AG04449 (cell line): ENCODE results near the gene OR56A3.

Experiments
- CTCF ChIA-PET: fragments of 350-600 bp; formaldehyde crosslinking; extraction: SDS; loops from one replicate; lab custom pipeline; 2021; ENCODE audit warnings: antibody characterized with exemption; lab: Yijun Ruan, JAX
- POLR2A ChIA-PET: fragments of 400-600, 350-600 bp; formaldehyde crosslinking; extraction: SDS; loops from one replicate; lab custom pipeline; 2020; ENCODE audit warnings: antibody characterized with exemption, inconsistent platforms; lab: Yijun Ruan, JAX
- DNase-seq: peaks from one replicate; pipeline ENCODE4 v3.0.0-alpha.2; 2010; ENCODE audit warnings: low read depth, low spot score
- H3K4me3 ChIP-seq: 2 replicates; pipeline ENCODE4 v1.5.1; 2011; ENCODE audit warnings: low read depth, mild to moderate bottlenecking, control low read depth, low read length
- CTCF ChIP-seq: IDR thresholded peaks from one replicate; pipeline ENCODE4 v1.5.1; 2011; ENCODE audit warnings: mild to moderate bottlenecking, moderate library complexity, low read length, control low read depth, inconsistent platforms; ENCODE audit not compliant: insufficient read depth; ENCODE audit errors: missing control alignments

Gene OR56A3

GRCh38 chr11:5989203-5989602, 47.2 kb downstream of the OR56A3 start:
- DNase-seq: no peak
- CTCF ChIA-PET: no interaction called here
- POLR2A ChIA-PET: no interaction called here
- no peak for TF ChIP-seq CTCF
- no peak overlapping the region for H3K4me3 ChIP-seq

- H3K4me3 ChIP-seq: no peak overlapping the region
- ChIA-PET CTCF (interaction anchor here (0.6 to 1.3 kb wide), 4 partner anchors 281 to 371 kb away, joined by 3 to 9 read pairs (median 4); no protein-coding TSS in a partner anchor), POLR2A (no interaction called here)
- TF ChIP-seq CTCF: no peak
- DNase-seq: no peak
Measured at GRCh38 chr11:5992150-5992549, 50.1 kb downstream of the OR56A3 start.

- DNase-seq: no peak
- no peak overlapping the region for H3K4me3 ChIP-seq
- CTCF ChIA-PET: interaction anchor here (0.6 to 1.3 kb wide), 4 partner anchors 280 to 370 kb away, joined by 3 to 9 read pairs (median 4); no protein-coding TSS in a partner anchor
- POLR2A ChIA-PET: no interaction called here
- peak; percentile 11 for TF ChIP-seq CTCF
Measured at GRCh38 chr11:5992604-5993251, 50.7 kb downstream of the OR56A3 start.

GRCh38 chr11:5994791-5995190, 52.7 kb downstream of the OR56A3 start:
- POLR2A ChIA-PET: no interaction called here
- CTCF ChIA-PET: interaction anchor here (1.3 kb wide), 1 partner anchor 15 kb away, joined by 3 read pairs; no protein-coding TSS in a partner anchor
- no peak for TF ChIP-seq CTCF

More at GRCh38 chr11:5994791-5995190, 52.7 kb downstream of the OR56A3 start:
- no peak overlapping the region for H3K4me3 ChIP-seq
- no peak for DNase-seq
